HG03175 (cell line): ENCODE results near the gene PGRMC2.
A peak's percentile ranks its signal among the peaks of the same experiment; 100 is the strongest.

Source experiments
- ATAC-seq: cut with Tn5 transposase; IDR thresholded peaks from one replicate; pipeline ENCODE4 v1.9.1; 2021; ENCODE audit warnings: mild to moderate bottlenecking, moderate library complexity; ENCODE audit not compliant: unreplicated experiment

The PGRMC2 gene

GRCh38 chr4:128299848-128300247 lies 12.2 kb upstream of the PGRMC2 start:
- no peak for ATAC-seq

GRCh38 chr4:128298852-128299251 lies 11.2 kb upstream of the PGRMC2 start:
- peak; percentile 76 for ATAC-seq

GRCh38 chr4:128298146-128298758 lies 10.6 kb upstream of the PGRMC2 start:
- no peak for ATAC-seq

- no peak for ATAC-seq
These were observed 7.6 kb upstream of the PGRMC2 start for GRCh38 chr4:128295255-128295654.

- ATAC-seq: no peak
These were observed 6.9 kb upstream of the PGRMC2 start for GRCh38 chr4:128294464-128294863.

- no peak for ATAC-seq
These were observed 4.7 kb upstream of the PGRMC2 start for GRCh38 chr4:128292349-128292748.

- no peak for ATAC-seq
These were observed 3.5 kb upstream of the PGRMC2 start for GRCh38 chr4:128291096-128291495.

GRCh38 chr4:128290526-128290925 lies 2.9 kb upstream of the PGRMC2 start:
- no peak for ATAC-seq

- no peak for ATAC-seq
These were observed 2.0 kb upstream of the PGRMC2 start for GRCh38 chr4:128289523-128290158.

- ATAC-seq: no peak
These were observed 1.1 kb upstream of the PGRMC2 start for GRCh38 chr4:128288689-128289106.

GRCh38 chr4:128287871-128288688 lies 467 bp upstream of the PGRMC2 start:
- ATAC-seq: peak; percentile 82

- ATAC-seq: peak; percentile 11
These were observed 1.0 kb downstream of the PGRMC2 start for GRCh38 chr4:128286474-128287058.

- no peak for ATAC-seq
These were observed 2.3 kb downstream of the PGRMC2 start for GRCh38 chr4:128285085-128285997.

GRCh38 chr4:128284317-128284716 lies 3.3 kb downstream of the PGRMC2 start:
- ATAC-seq: no peak

- ATAC-seq: no peak
These were observed 4.5 kb downstream of the PGRMC2 start for GRCh38 chr4:128283071-128283470.

- ATAC-seq: no peak
These were observed 5.1 kb downstream of the PGRMC2 start for GRCh38 chr4:128282516-128282915.

GRCh38 chr4:128281354-128281753 lies 6.3 kb downstream of the PGRMC2 start:
- no peak for ATAC-seq

GRCh38 chr4:128279624-128280225 lies 7.9 kb downstream of the PGRMC2 start:
- no peak for ATAC-seq

GRCh38 chr4:128277856-128278255 lies 9.8 kb downstream of the PGRMC2 start:
- ATAC-seq: no peak

- ATAC-seq: no peak
These were observed 12.3 kb downstream of the PGRMC2 start for GRCh38 chr4:128275346-128275745.
